ENCODE measurements around the gene RASSF1. TPM values are rescaled to one million over a fixed set of nuclear protein-coding genes. Genes with fewer than 3 reads are reported as not detected.

RASSF1 gene
- 100 to 1,000 TPM; 183 to 188 TPM for total RNA-seq

GRCh38 chr3:50340448-50341329 lies at the start of gene RASSF1:
Gene RASSF1 (minus strand): TSS chr3:50340836. CDS start chr3:50340805, 31 bp downstream.
- no peaks in the 10 kb centered on the region for H3K27me3 Mint-ChIP-seq
- peaks cover 37% of the 10 kb centered on the region for H3K36me3 Mint-ChIP-seq
- peaks cover 30% of the 10 kb centered on the region for H3K4me1 Mint-ChIP-seq
- DNase-seq (peak; percentile 92), ATAC-seq (ENCODE audit: low read depth) (peak; percentile 57)
- POLR2A ChIA-PET = interaction anchor here (0.7 to 10.5 kb wide), 24 partner anchors 11 to 1045 kb away, joined by 3 to 439 read pairs (median 4); partner anchors contain the start of genes C3orf18, CISH, CYB561D2 and HEMK1
- H3K4me3 Mint-ChIP-seq = peak within 1 kb of the TSS; percentile 99
- peak within 1 kb of the TSS; percentile 99 for H3K27ac Mint-ChIP-seq
- no peaks in the 10 kb centered on the region for H3K9me3 Mint-ChIP-seq

DNA sequence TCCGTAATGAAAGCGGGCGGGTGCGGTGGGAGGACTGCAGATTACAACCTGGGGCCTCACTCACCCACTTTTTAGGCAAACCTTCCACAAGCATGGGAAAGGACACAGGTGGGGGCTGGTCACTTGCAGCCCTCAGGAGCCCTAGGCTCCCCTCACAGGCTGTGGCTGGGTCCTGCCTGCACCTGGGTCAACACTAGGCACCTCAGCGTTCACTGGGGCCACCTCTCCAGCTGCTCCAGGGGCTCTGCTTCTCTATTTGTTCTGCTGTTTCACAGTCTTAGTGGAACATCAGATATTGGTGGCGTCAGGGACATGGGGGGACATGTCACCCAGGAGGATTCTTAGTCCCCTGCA lies 48.8 kb upstream of the RASSF1 start:
- H3K4me1 Mint-ChIP-seq = peaks cover 10% of the 10 kb centered on the region
- no peak overlapping the region for H3K27ac Mint-ChIP-seq
- H3K27me3 Mint-ChIP-seq = peaks cover 2% of the 10 kb centered on the region
- no peaks in the 10 kb centered on the region for H3K36me3 Mint-ChIP-seq
- no peak for DNase-seq
- no peak for ATAC-seq (ENCODE audit: low read depth)
- H3K4me3 Mint-ChIP-seq = no peak overlapping the region
- no peaks in the 10 kb centered on the region for H3K9me3 Mint-ChIP-seq
- POLR2A ChIA-PET = no interaction called here

- no peaks in the 10 kb centered on the region for H3K36me3 Mint-ChIP-seq
- H3K4me3 Mint-ChIP-seq = no peak overlapping the region
- DNase-seq (no peak), ATAC-seq (ENCODE audit: low read depth) (no peak)
- no peak overlapping the region for H3K27ac Mint-ChIP-seq
- peaks cover 2% of the 10 kb centered on the region for H3K27me3 Mint-ChIP-seq
- H3K4me1 Mint-ChIP-seq = peaks cover 10% of the 10 kb centered on the region
- H3K9me3 Mint-ChIP-seq = no peaks in the 10 kb centered on the region
- POLR2A ChIA-PET = no interaction called here
Measured at GRCh38 chr3:50388720-50389413, 48.2 kb upstream of the RASSF1 start.

GRCh38 chr3:50388016-50388719 lies 47.5 kb upstream of the RASSF1 start:
- POLR2A ChIA-PET = no interaction called here
- no peak overlapping the region for H3K4me3 Mint-ChIP-seq

DNA sequence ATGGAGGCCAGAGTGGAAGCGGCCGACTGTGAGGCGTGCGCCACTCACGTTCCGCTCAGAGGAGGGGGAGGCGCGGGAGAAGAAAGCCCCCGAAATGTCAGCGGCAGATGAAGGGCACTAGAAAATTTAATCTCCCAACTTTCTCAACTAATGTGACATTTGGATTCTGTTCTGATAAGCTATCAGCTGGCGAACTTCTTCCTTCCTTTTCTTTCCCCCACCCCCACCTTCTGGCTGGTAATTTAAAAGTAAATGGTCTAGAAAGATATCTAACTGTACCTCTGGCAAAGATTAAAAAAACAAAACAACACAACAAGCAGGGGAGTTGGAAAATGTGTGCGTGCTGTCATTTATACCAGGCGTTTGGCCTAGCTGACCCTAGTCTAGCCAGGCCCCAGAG lies 45.1 kb upstream of the RASSF1 start:
- Mint-ChIP-seq H3K36me3 (no peaks in the 10 kb centered on the region), H3K27me3 (peaks cover 2% of the 10 kb centered on the region), H3K9me3 (no peaks in the 10 kb centered on the region), H3K4me3 (no peak overlapping the region), H3K27ac (no peak overlapping the region), H3K4me1 (peaks cover 2% of the 10 kb centered on the region)
- DNase-seq (no peak), ATAC-seq (ENCODE audit: low read depth) (no peak)
- POLR2A ChIA-PET = no interaction called here

More at GRCh38 chr3:50388016-50388719, 47.5 kb upstream of the RASSF1 start:
- H3K9me3 Mint-ChIP-seq = no peaks in the 10 kb centered on the region
- DNase-seq = no peak
- ATAC-seq (ENCODE audit: low read depth) = no peak
- H3K27me3 Mint-ChIP-seq = peaks cover 2% of the 10 kb centered on the region
- peaks cover 10% of the 10 kb centered on the region for H3K4me1 Mint-ChIP-seq
- H3K27ac Mint-ChIP-seq = no peak overlapping the region
- H3K36me3 Mint-ChIP-seq = no peaks in the 10 kb centered on the region

GRCh38 chr3:50383750-50384149 lies 43.1 kb upstream of the RASSF1 start:
- POLR2A ChIA-PET = no interaction called here
- Mint-ChIP-seq H3K4me3 (no peak overlapping the region), H3K4me1 (no peaks in the 10 kb centered on the region), H3K27ac (no peak overlapping the region), H3K36me3 (no peaks in the 10 kb centered on the region), H3K27me3 (peaks cover 2% of the 10 kb centered on the region), H3K9me3 (no peaks in the 10 kb centered on the region)
- no peak for ATAC-seq (ENCODE audit: low read depth)
- no peak for DNase-seq

DNA sequence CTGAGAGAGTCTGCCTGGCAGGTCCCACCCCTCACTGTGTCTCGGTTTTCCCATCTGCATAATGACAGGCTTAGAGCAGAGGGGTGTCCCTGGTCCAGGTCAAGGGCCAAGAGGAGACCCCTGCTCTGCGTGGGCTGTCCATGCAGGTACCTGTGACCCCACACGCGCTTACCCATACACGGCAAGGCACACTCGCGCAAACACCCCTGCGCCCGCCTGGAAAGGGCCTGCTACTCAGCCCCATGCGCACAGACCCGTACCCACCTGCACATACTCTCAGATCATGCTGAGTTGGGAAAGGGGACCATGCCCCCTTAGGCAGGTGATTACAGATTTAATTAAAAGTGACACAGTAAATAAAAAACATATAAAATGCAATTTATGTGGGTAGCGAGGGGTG lies 42.1 kb upstream of the RASSF1 start:
- no peaks in the 10 kb centered on the region for H3K4me1 Mint-ChIP-seq
- H3K4me3 Mint-ChIP-seq = no peak overlapping the region
- no peak overlapping the region for H3K27ac Mint-ChIP-seq
- POLR2A ChIA-PET = no interaction called here
- DNase-seq (no peak), ATAC-seq (ENCODE audit: low read depth) (no peak)
- H3K36me3 Mint-ChIP-seq = no peaks in the 10 kb centered on the region
- peaks cover 2% of the 10 kb centered on the region for H3K27me3 Mint-ChIP-seq
- no peaks in the 10 kb centered on the region for H3K9me3 Mint-ChIP-seq

DNA sequence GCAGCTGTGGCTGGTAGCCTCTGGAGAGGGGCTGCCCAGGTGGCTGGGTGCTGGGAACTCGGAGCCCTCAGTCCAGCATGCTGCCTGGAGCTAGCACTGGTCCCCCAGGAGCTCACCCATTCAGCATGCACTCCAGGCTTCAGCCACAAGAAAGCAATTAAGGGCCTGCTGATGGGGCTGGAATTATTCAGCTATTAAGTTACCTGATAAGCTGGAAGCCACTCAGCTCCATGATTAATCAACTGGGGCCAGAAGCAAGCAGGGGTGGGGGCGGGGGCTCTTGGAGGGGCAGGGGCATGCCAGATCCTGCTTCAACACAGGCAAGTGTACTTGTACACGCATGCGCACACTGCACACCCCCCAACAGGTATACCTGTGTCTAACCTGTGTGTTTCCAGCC lies 40.7 kb upstream of the RASSF1 start:
- POLR2A ChIA-PET = no interaction called here
- Mint-ChIP-seq H3K27me3 (peaks cover 2% of the 10 kb centered on the region), H3K27ac (no peak overlapping the region), H3K36me3 (no peaks in the 10 kb centered on the region), H3K4me1 (no peaks in the 10 kb centered on the region), H3K4me3 (no peak overlapping the region), H3K9me3 (no peaks in the 10 kb centered on the region)
- ATAC-seq (ENCODE audit: low read depth) (no peak), DNase-seq (no peak)

DNA sequence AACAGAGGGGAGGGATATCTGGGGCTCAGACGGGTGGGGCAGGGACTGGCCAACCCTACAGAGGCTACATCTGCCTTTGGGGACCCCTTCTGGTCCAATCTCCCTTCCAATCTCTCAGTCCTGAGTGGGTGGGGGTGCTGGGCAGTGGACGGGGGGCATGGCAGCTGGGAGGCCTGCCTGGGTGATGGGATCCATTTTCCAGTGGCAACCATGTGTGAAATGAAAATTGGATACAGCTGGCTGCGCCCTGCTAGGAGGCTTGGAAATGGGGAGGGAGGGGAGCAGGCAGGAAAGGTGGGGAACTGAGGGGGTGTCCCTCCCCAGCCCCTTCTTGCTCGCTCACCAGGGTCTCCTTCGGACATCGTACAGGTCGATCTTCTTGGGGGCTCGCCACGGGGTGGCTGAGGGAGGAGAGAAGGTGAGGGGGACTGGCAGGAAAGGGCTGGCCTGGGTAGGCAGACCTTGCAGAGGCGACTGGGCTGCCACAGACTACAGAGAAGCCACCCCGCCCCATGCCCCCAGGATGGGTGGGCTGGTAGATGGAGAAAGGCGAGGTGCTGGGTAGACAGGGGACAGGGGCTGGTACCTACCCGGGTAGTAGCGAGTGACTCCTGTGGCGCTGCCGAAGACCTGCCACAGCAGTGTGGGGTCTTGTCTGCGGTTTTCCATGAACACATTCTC lies 39.9 kb upstream of the RASSF1 start:
- Mint-ChIP-seq H3K27ac (no peak overlapping the region), H3K27me3 (peaks cover under 1% of the 10 kb centered on the region), H3K9me3 (no peaks in the 10 kb centered on the region), H3K4me1 (no peaks in the 10 kb centered on the region), H3K36me3 (no peaks in the 10 kb centered on the region), H3K4me3 (no peak overlapping the region)
- DNase-seq (no peak), ATAC-seq (ENCODE audit: low read depth) (no peak)
- POLR2A ChIA-PET = no interaction called here

GRCh38 chr3:50378757-50379156 lies 38.1 kb upstream of the RASSF1 start:
- H3K9me3 Mint-ChIP-seq = no peaks in the 10 kb centered on the region
- H3K27ac Mint-ChIP-seq = no peak overlapping the region
- H3K27me3 Mint-ChIP-seq = no peaks in the 10 kb centered on the region
- no peaks in the 10 kb centered on the region for H3K4me1 Mint-ChIP-seq
- DNase-seq (no peak), ATAC-seq (ENCODE audit: low read depth) (no peak)
- POLR2A ChIA-PET = no interaction called here
- no peak overlapping the region for H3K4me3 Mint-ChIP-seq
- no peaks in the 10 kb centered on the region for H3K36me3 Mint-ChIP-seq

DNA sequence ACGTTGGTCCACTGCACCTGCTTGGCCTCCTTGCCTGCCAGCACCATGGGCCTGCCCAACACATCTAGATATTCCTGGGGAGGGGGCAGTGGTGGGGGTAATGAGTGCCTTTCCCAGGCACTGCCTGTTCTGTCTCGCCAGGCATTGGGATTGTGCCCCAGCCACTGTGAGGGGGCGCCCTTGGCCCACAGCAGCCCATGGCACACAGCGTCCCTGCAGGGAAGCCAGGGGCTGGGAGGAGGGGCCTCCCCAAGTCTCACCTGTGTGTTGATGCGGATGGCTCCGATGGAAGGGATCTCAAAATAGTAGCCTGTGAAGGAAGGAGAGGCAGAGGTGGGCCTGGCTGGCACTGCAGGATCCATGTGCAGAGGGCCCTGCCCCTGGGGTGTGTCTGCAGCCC lies 37.4 kb upstream of the RASSF1 start:
- Mint-ChIP-seq H3K27ac (no peak overlapping the region), H3K4me3 (no peak overlapping the region), H3K36me3 (no peaks in the 10 kb centered on the region), H3K4me1 (peaks cover 3% of the 10 kb centered on the region), H3K9me3 (no peaks in the 10 kb centered on the region), H3K27me3 (peaks cover 1% of the 10 kb centered on the region)
- no peak for DNase-seq
- ATAC-seq (ENCODE audit: low read depth) = no peak
- POLR2A ChIA-PET = no interaction called here

- H3K4me1 Mint-ChIP-seq = peaks cover 4% of the 10 kb centered on the region
- H3K27ac Mint-ChIP-seq = no peak overlapping the region
- H3K27me3 Mint-ChIP-seq = peaks cover 1% of the 10 kb centered on the region
- no peaks in the 10 kb centered on the region for H3K36me3 Mint-ChIP-seq
- H3K4me3 Mint-ChIP-seq = no peak overlapping the region
- ATAC-seq (ENCODE audit: low read depth) (peak; percentile 26), DNase-seq (no peak)
- H3K9me3 Mint-ChIP-seq = no peaks in the 10 kb centered on the region
- POLR2A ChIA-PET = no interaction called here
Measured at GRCh38 chr3:50375258-50375931, 34.8 kb upstream of the RASSF1 start.

Measured in activated naive CD8-positive, alpha-beta T cell treated with anti-CD3 and anti-CD28 coated beads, Interleukin-2, amount 10 ng/mL, durations not matched to agents 7 days and 5 days (primary cell).